Testis (tissue), 3 donors: ENCODE results near the gene ENTPD2. TPM values are rescaled to one million over a fixed set of nuclear protein-coding genes. Genes with fewer than 3 reads are reported as not detected.

Source experiments
- DNase-seq: peaks from one replicate; pipeline ENCODE4 v3.0.0-alpha.2; 2019
- H3K27ac ChIP-seq, 2 donors: fragments of 200-600 bp; sonication (generic); one replicate each; pipeline ENCODE4 v1.5.1; 2019
- H3K27me3 ChIP-seq: fragments of 200-600 bp; sonication (generic); one replicate; pipeline ENCODE4 v1.5.1; 2019
- H3K36me3 ChIP-seq: fragments of 200-600 bp; sonication (generic); one replicate; pipeline ENCODE4 v1.5.1; 2017; ENCODE audit warnings: low read depth; ENCODE audit errors: missing control alignments
- H3K4me1 ChIP-seq: fragments of 200-600 bp; sonication (generic); one replicate; pipeline ENCODE4 v1.5.1; 2019
- H3K4me3 ChIP-seq, 2 donors: fragments of 200-600 bp; sonication (generic); one replicate each; pipeline ENCODE4 v1.5.1; 2017 to 2019
- H3K9me3 ChIP-seq: fragments of 200-600 bp; sonication (generic); one replicate; pipeline ENCODE4 v1.5.1; 2017
- CTCF ChIP-seq, 3 experiments: fragments of 450-650 bp in 2 of 3; fragments of 200-600 bp in 1 of 3; sonication (generic) in 1 of 3; IDR thresholded peaks; one replicate each; pipeline ENCODE4 v1.5.1; 2016 to 2019; ENCODE audit warnings: antibody characterized with exemption in 3 of 3, mild to moderate bottlenecking in 2 of 3, moderate library complexity in 1 of 3
- POLR2A ChIP-seq: fragments of 450-650 bp; IDR thresholded peaks from one replicate; pipeline ENCODE4 v1.6.1; 2017; ENCODE audit warnings: antibody characterized with exemption, mild to moderate bottlenecking, moderate library complexity
- WGBS, 2 donors: methylation state at CpG; one replicate each; pipeline ENCODE4 v1.1.5; 2018; 5-methylcytosine and 5-hydroxymethylcytosine counted together
- intact Hi-C: fragments of 100-400 bp; cut with DNase I; formaldehyde crosslinking; loops from one replicate; pipeline ENCODE4 v1.15.1; 2023; ENCODE audit warnings: low total_unique reads
- polyA plus RNA-seq: library from polyadenylated mRNA; stranded (reverse); fragments of 350-450 nt; fragmentation: Illumina TruSeq; extraction: RNeasy Lipid Tissue Mini Kit (QIAGEN cat#74804); gene quantifications from one replicate; pipeline ENCODE4 v1.2.3, GENCODE V29; 2014; ENCODE audit warnings: low read depth, low replicate concordance; ENCODE audit not compliant: insufficient read depth
- small RNA-seq, 2 donors: library from RNA; depleted of rRNA; stranded (forward); fragments of <200 nt; gene quantifications; one replicate each; pipeline ENCODE3, GENCODE V24; 2016
- total RNA-seq, 2 donors: library from RNA; depleted of rRNA; stranded (reverse); fragments of >200 nt; gene quantifications; one replicate each; pipeline ENCODE4 v1.2.3, GENCODE V29; 2016

Gene ENTPD2
- total and polyA plus RNA-seq, 3 donors from 2014 or later, result 5.7 to 9.6 (median 8.5) TPM

- no peak for TF ChIP-seq CTCF (IDR thresholded peaks at IDR 0.05)
- no peak for TF ChIP-seq POLR2A
- H3K4me3 ChIP-seq, result no peak overlapping the region
- DNase-seq, result no peak
- 78 to 83% methylated on average over 9 to 10 of the region's 10 CpGs for WGBS, 2 donors
- intact Hi-C loops, result no loop called here
- no peaks in the 10 kb centered on the region for H3K36me3 ChIP-seq
- no peak overlapping the region for H3K27ac ChIP-seq
- no peaks in the 10 kb centered on the region for H3K9me3 ChIP-seq
- H3K4me1 ChIP-seq, result peaks cover 8% of the 10 kb centered on the region
- no peaks in the 10 kb centered on the region for H3K27me3 ChIP-seq
Observed at GRCh38 chr9:137000177-137000930, 53.5 kb downstream of the ENTPD2 start.

Small RNA genes within 50 kb of the gene (small RNA-seq; reads per million reads assigned to genes)
- 0 to 0.09 reads per million in 2 donors for gene RF00153

Other genes with a start within 250 kb of the ENTPD2 start
Only the 30 nearest of the 37 such genes appear.
- 100 to 1,000 TPM; 278 to 330 TPM for gene EDF1, start 187.8 kb downstream of the ENTPD2 start, total RNA-seq
- gene EDF1, start 187.8 kb downstream of the ENTPD2 start, polyA plus RNA-seq, result 368 TPM
- 10 to 100 TPM; 23.7 to 32.9 TPM for gene TRAF2, start 167.5 kb downstream of the ENTPD2 start, total RNA-seq
- 21.9 TPM for gene TRAF2, start 167.5 kb downstream of the ENTPD2 start, polyA plus RNA-seq
- 100 to 1,000 TPM; 509 to 749 TPM for gene FBXW5, start 109.3 kb downstream of the ENTPD2 start, total RNA-seq
- 452 TPM for gene FBXW5, start 109.3 kb downstream of the ENTPD2 start, polyA plus RNA-seq
- 1 to 10 TPM; 4.6 to 4.9 TPM for gene C8G, start 108.8 kb downstream of the ENTPD2 start, total RNA-seq
- 4.6 TPM for gene C8G, start 108.8 kb downstream of the ENTPD2 start, polyA plus RNA-seq
- gene LCN12, start 101.8 kb downstream of the ENTPD2 start, total RNA-seq, result 10 to 100 TPM; 11.5 to 27.8 TPM
- 27.1 TPM for gene LCN12, start 101.8 kb downstream of the ENTPD2 start, polyA plus RNA-seq
- 1,000 to 10,000 TPM; 5,554 to 5,948 TPM for gene PTGDS, start 76.6 kb downstream of the ENTPD2 start, total RNA-seq
- 4,976 TPM for gene PTGDS, start 76.6 kb downstream of the ENTPD2 start, polyA plus RNA-seq
- gene LCNL1, start 71.1 kb downstream of the ENTPD2 start, total RNA-seq, result 100 to 1,000 TPM in 1 of 2 donors, 10 to 100 TPM in 1; 59.3 to 131 TPM
- 17.5 TPM for gene LCNL1, start 71.1 kb downstream of the ENTPD2 start, polyA plus RNA-seq
- gene PAXX, start 61.6 kb downstream of the ENTPD2 start, total RNA-seq, result 10 to 100 TPM; 47.8 to 56.6 TPM
- gene PAXX, start 61.6 kb downstream of the ENTPD2 start, polyA plus RNA-seq, result 25.9 TPM
- 1 to 10 TPM; 1.8 to 1.9 TPM for gene CLIC3, start 57.5 kb downstream of the ENTPD2 start, total RNA-seq
- 2.8 TPM for gene CLIC3, start 57.5 kb downstream of the ENTPD2 start, polyA plus RNA-seq
- 10 to 100 TPM; 56.0 to 65.5 TPM for gene ABCA2, start 25.8 kb downstream of the ENTPD2 start, total RNA-seq
- gene ABCA2, start 25.8 kb downstream of the ENTPD2 start, polyA plus RNA-seq, result 33.6 TPM
- gene FUT7, start 22.0 kb downstream of the ENTPD2 start, total RNA-seq, result under 1 TPM; 0.06 to 0.24 TPM
- 0.24 TPM for gene FUT7, start 22.0 kb downstream of the ENTPD2 start, polyA plus RNA-seq
- 100 to 1,000 TPM in 1 of 2 donors, 10 to 100 TPM in 1; 75.9 to 103 TPM for gene NPDC1, start 7.9 kb downstream of the ENTPD2 start, total RNA-seq
- gene NPDC1, start 7.9 kb downstream of the ENTPD2 start, polyA plus RNA-seq, result 47.7 TPM
- 1 to 10 TPM; 1.4 to 1.7 TPM for gene SAPCD2, start 16.5 kb upstream of the ENTPD2 start, total RNA-seq
- 0.78 TPM for gene SAPCD2, start 16.5 kb upstream of the ENTPD2 start, polyA plus RNA-seq
- 10 to 100 TPM in 1 of 2 donors, 1 to 10 TPM in 1; 7.2 to 10.1 TPM for gene UAP1L1, start 23.5 kb upstream of the ENTPD2 start, total RNA-seq
- 6.9 TPM for gene UAP1L1, start 23.5 kb upstream of the ENTPD2 start, polyA plus RNA-seq
- 100 to 1,000 TPM; 122 to 124 TPM for gene MAN1B1, start 32.9 kb upstream of the ENTPD2 start, total RNA-seq
- 62.2 TPM for gene MAN1B1, start 32.9 kb upstream of the ENTPD2 start, polyA plus RNA-seq
- 100 to 1,000 TPM; 207 to 215 TPM for gene DPP7, start 60.7 kb upstream of the ENTPD2 start, total RNA-seq
- 242 TPM for gene DPP7, start 60.7 kb upstream of the ENTPD2 start, polyA plus RNA-seq
- 1 to 10 TPM; 1.5 to 3.8 TPM for gene GRIN1, start 85.1 kb upstream of the ENTPD2 start, total RNA-seq
- gene GRIN1, start 85.1 kb upstream of the ENTPD2 start, polyA plus RNA-seq, result 0.79 TPM
- 1 to 10 TPM; 2.4 to 5.1 TPM for gene LRRC26, start 116.0 kb upstream of the ENTPD2 start, total RNA-seq
- not detected for gene LRRC26, start 116.0 kb upstream of the ENTPD2 start, polyA plus RNA-seq
- 10 to 100 TPM; 19.8 to 37.9 TPM for gene TMEM210, start 118.0 kb upstream of the ENTPD2 start, total RNA-seq
- gene TMEM210, start 118.0 kb upstream of the ENTPD2 start, polyA plus RNA-seq, result 83.2 TPM
- gene ANAPC2, start 134.5 kb upstream of the ENTPD2 start, total RNA-seq, result 10 to 100 TPM; 91.0 to 98.5 TPM
- 80.6 TPM for gene ANAPC2, start 134.5 kb upstream of the ENTPD2 start, polyA plus RNA-seq
- gene SSNA1, start 134.6 kb upstream of the ENTPD2 start, total RNA-seq, result 100 to 1,000 TPM; 134 to 137 TPM
- 211 TPM for gene SSNA1, start 134.6 kb upstream of the ENTPD2 start, polyA plus RNA-seq
- gene TPRN, start 146.7 kb upstream of the ENTPD2 start, total RNA-seq, result 10 to 100 TPM; 25.9 to 35.2 TPM
- gene TPRN, start 146.7 kb upstream of the ENTPD2 start, polyA plus RNA-seq, result 17.2 TPM
- gene TMEM203, start 151.6 kb upstream of the ENTPD2 start, total RNA-seq, result 10 to 100 TPM; 48.0 to 51.2 TPM
- gene TMEM203, start 151.6 kb upstream of the ENTPD2 start, polyA plus RNA-seq, result 36.3 TPM
- gene NDOR1, start 151.6 kb upstream of the ENTPD2 start, total RNA-seq, result 10 to 100 TPM; 27.5 to 29.1 TPM
- gene NDOR1, start 151.6 kb upstream of the ENTPD2 start, polyA plus RNA-seq, result 21.9 TPM
- 1 to 10 TPM; 3.0 to 4.1 TPM for gene RNF208, start 168.2 kb upstream of the ENTPD2 start, total RNA-seq
- 7.7 TPM for gene RNF208, start 168.2 kb upstream of the ENTPD2 start, polyA plus RNA-seq
- gene CYSRT1, start 171.1 kb upstream of the ENTPD2 start, total RNA-seq, result 1 to 10 TPM; 3.7 to 5.6 TPM
- 3.0 TPM for gene CYSRT1, start 171.1 kb upstream of the ENTPD2 start, polyA plus RNA-seq
- gene RNF224, start 173.4 kb upstream of the ENTPD2 start, total RNA-seq, result under 1 TPM; 0.37 to 0.71 TPM
- gene RNF224, start 173.4 kb upstream of the ENTPD2 start, polyA plus RNA-seq, result 0.17 TPM
- gene SLC34A3, start 176.8 kb upstream of the ENTPD2 start, total RNA-seq, result under 1 TPM; 0.24 to 0.25 TPM
- gene SLC34A3, start 176.8 kb upstream of the ENTPD2 start, polyA plus RNA-seq, result 0.15 TPM
- gene TUBB4B, start 187.2 kb upstream of the ENTPD2 start, total RNA-seq, result 100 to 1,000 TPM; 856 to 940 TPM
- gene TUBB4B, start 187.2 kb upstream of the ENTPD2 start, polyA plus RNA-seq, result 1,777 TPM
- gene STPG3, start 197.2 kb upstream of the ENTPD2 start, total RNA-seq, result 10 to 100 TPM; 14.6 to 34.1 TPM
- 58.9 TPM for gene STPG3, start 197.2 kb upstream of the ENTPD2 start, polyA plus RNA-seq